Measurements from ENCODE around the gene ARID3A. TPM values are rescaled to one million over a fixed set of nuclear protein-coding genes. Genes with fewer than 3 reads are reported as not detected.
A peak's percentile ranks its signal among the peaks of the same experiment; 100 is the strongest.

ARID3A gene
- total RNA-seq, 1 donor from 2014 or later = 70.6 TPM

DNA sequence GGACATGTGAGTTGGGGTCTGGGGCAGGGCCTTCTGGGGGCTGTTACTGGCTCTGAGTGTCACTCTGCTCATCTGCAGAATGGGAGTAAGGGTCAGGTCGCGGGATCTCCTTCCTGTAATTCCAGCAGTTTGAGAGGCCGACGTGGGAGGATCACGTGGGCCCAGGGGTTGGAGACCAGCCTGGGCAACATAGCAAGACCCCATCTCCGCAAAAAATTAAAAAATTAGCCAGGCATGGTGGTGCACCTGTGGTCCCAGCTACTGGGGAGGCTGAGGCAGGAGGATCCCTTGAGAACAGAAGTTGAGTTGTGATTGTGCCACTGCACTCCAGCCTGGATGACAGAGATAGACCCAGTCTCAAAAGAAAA is 4.0 kb downstream of the ARID3A start:
- no peak for DNase-seq (ENCODE audit: low spot score in 2 of 2, unreplicated experiment in 2 of 2)
- Mint-ChIP-seq H3K9me3 (no peaks in the 10 kb centered on the region), H3K4me3 (peak overlapping the region; percentile 36), H3K4me1 (peaks cover 15% of the 10 kb centered on the region), H3K27ac (peak overlapping the region; percentile 59), H3K36me3 (peaks cover 3% of the 10 kb centered on the region), H3K27me3 (ENCODE audit: low read depth) (no peaks in the 10 kb centered on the region)
- no peak for TF ChIP-seq CTCF (IDR thresholded peaks at IDR 0.05; ENCODE audit: unreplicated experiment)

DNA sequence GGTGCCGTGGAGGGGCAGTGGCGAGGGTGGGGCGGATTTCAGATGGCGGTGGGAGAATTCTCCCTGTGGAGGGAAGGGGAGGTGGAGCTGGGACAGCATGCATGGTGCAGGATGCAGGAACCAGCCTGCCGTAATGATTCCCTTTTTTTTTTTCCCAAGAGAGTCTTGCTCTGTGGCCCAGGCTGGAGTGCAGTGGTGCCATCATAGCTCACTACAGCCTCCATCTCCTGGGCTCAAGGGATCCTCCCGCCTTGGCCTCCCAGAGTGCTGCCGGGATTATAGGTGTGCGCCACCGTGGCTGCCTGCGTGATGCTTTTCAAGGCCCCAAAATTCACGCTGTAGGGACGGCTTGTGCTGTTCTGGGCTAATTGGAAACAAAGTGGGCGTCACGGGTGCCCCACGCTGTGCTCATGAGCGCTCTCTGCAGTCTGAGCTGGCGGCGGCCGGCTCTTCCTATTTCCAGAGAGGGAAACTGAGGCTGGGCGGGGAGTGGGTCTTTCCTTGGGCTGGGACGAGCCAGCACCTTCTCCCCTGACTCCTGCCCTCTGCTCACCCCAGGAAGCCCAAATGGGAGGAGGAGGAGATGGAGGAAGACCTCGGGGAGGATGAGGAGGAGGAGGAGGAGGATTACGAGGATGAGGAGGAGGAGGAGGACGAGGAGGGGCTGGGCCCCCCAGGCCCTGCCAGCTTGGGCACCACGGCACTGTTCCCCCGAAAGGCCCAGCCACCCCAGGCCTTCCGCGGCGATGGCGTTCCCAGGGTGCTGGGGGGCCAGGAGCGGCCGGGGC is 6.2 kb downstream of the ARID3A start:
- no peak for TF ChIP-seq CTCF (IDR thresholded peaks at IDR 0.05; ENCODE audit: unreplicated experiment)
- no peak for DNase-seq (ENCODE audit: low spot score in 2 of 2, unreplicated experiment in 2 of 2)
- peaks cover 9% of the 10 kb centered on the region for H3K36me3 Mint-ChIP-seq
- peaks cover 15% of the 10 kb centered on the region for H3K4me1 Mint-ChIP-seq
- H3K9me3 Mint-ChIP-seq = no peaks in the 10 kb centered on the region
- H3K27ac Mint-ChIP-seq = peak overlapping the region; percentile 82
- H3K4me3 Mint-ChIP-seq = no peak overlapping the region
- no peaks in the 10 kb centered on the region for H3K27me3 Mint-ChIP-seq (ENCODE audit: low read depth)

GRCh38 chr19:932648-933552 is 7.1 kb downstream of the ARID3A start:
- H3K4me1 Mint-ChIP-seq = peaks cover 15% of the 10 kb centered on the region
- H3K4me3 Mint-ChIP-seq = peak overlapping the region; percentile 47
- peaks cover 12% of the 10 kb centered on the region for H3K36me3 Mint-ChIP-seq
- DNase-seq (ENCODE audit: low spot score in 2 of 2, unreplicated experiment in 2 of 2) = no peak
- no peaks in the 10 kb centered on the region for H3K27me3 Mint-ChIP-seq (ENCODE audit: low read depth)
- TF ChIP-seq CTCF (IDR thresholded peaks at IDR 0.05; ENCODE audit: unreplicated experiment) = no peak
- peak overlapping the region; percentile 93 for H3K27ac Mint-ChIP-seq
- H3K9me3 Mint-ChIP-seq = no peaks in the 10 kb centered on the region

- Mint-ChIP-seq H3K4me3 (peak overlapping the region; percentile 47), H3K27me3 (ENCODE audit: low read depth) (no peaks in the 10 kb centered on the region), H3K27ac (peak overlapping the region; percentile 93), H3K4me1 (peaks cover 20% of the 10 kb centered on the region), H3K9me3 (no peaks in the 10 kb centered on the region), H3K36me3 (peaks cover 16% of the 10 kb centered on the region)
- DNase-seq (ENCODE audit: low spot score in 2 of 2, unreplicated experiment in 2 of 2) = no peak
- TF ChIP-seq CTCF (IDR thresholded peaks at IDR 0.05; ENCODE audit: unreplicated experiment) = no peak
These were observed 7.7 kb downstream of the ARID3A start for GRCh38 chr19:933553-933882.

DNA sequence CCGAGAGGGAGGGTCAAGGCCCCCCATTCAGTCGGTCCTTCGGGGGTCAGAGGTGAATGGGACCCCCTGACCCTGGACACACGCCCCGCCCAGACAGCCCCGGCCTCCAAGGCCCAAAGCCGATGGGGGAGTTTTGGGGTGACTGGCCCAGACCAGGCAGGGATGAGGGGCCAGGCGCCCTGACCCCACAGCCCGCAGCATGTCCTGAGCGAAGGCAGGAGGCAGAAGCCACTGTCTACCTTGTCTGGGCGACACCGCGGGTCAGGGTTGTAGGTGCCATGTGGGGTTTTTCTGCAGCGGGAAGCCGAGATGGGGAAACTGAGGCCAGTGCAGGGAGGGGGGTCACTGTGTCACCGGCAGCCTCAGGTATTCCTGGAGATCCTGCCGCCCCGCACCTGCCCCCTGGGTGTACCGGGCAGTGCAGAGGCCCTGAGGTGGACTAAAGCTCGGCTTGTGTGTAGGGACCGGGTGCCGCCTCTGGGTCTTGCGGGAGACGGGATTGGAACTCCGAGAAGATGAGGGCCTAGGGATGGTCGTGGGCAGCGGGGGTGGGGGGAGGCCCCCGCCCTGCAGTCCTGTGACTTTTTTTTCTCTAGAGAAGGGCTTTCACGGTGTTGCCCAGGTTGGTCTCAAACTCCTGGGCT is 8.5 kb downstream of the ARID3A start:
- Mint-ChIP-seq H3K4me3 (no peak overlapping the region), H3K27me3 (ENCODE audit: low read depth) (no peaks in the 10 kb centered on the region), H3K27ac (peak overlapping the region; percentile 21), H3K9me3 (no peaks in the 10 kb centered on the region), H3K4me1 (peaks cover 23% of the 10 kb centered on the region), H3K36me3 (peaks cover 16% of the 10 kb centered on the region)
- TF ChIP-seq CTCF (IDR thresholded peaks at IDR 0.05; ENCODE audit: unreplicated experiment) = no peak
- no peak for DNase-seq (ENCODE audit: low spot score in 2 of 2, unreplicated experiment in 2 of 2)
